ENCODE data around the gene PTPN14. TPM values are rescaled to one million over a fixed set of nuclear protein-coding genes. Genes with fewer than 3 reads are reported as not detected.

Gene PTPN14
- total and polyA plus RNA-seq, 2 experiments from 2014 or later = 18.7 to 70.2 TPM

DNA sequence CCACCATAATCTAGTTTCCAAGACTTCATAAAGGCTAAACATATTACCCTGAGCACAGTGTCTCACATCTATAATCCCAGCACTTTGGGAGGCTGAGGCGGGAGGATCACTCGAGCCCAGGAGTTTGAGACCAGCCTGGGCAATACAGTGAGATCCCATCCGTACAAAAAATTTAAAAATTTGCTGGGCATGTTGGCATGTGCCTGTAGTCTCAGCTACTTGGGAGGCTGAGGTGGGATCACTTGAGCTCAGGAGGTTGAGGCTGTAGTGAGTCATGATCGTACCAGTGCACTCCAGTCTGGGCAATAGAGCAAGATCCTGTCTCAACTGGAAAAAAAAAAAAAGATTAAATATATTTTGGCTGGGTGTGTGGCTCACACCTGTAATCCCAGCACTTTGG is 90.1 kb downstream of the PTPN14 start (continued):
- TF ChIP-seq, protein P1, sequence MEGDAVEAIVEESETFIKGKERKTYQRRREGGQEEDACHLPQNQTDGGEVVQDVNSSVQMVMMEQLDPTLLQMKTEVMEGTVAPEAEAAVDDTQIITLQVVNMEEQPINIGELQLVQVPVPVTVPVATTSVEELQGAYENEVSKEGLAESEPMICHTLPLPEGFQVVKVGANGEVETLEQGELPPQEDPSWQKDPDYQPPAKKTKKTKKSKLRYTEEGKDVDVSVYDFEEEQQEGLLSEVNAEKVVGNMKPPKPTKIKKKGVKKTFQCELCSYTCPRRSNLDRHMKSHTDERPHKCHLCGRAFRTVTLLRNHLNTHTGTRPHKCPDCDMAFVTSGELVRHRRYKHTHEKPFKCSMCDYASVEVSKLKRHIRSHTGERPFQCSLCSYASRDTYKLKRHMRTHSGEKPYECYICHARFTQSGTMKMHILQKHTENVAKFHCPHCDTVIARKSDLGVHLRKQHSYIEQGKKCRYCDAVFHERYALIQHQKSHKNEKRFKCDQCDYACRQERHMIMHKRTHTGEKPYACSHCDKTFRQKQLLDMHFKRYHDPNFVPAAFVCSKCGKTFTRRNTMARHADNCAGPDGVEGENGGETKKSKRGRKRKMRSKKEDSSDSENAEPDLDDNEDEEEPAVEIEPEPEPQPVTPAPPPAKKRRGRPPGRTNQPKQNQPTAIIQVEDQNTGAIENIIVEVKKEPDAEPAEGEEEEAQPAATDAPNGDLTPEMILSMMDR (conservative IDR thresholded peaks at IDR 0.05; ENCODE audit: low read depth in 2 of 2) = no peak
- TF ChIP-seq NANOG (IDR thresholded peaks at IDR 0.05; ENCODE audit: borderline replicate concordance) (no peak), ETS1 (IDR thresholded peaks at IDR 0.05) (no peak)

GRCh38 chr1:214460304-214460916 is 91.0 kb downstream of the PTPN14 start:
- Histone ChIP-seq H3K4me3 (no peak overlapping the region), H2AFZ (no peak overlapping the region), H4K20me1 (replicated peaks; ENCODE audit: insufficient read depth) (no peaks in the 10 kb centered on the region), H3K4me1 (ENCODE audit: insufficient read depth) (peaks cover 27% of the 10 kb centered on the region; the same call in 1 of the 2 replicates), H3K27me3 (ENCODE audit: insufficient read depth) (no peaks in the 10 kb centered on the region), H3K9me2 (ENCODE audit: insufficient read depth) (no peaks in the 10 kb centered on the region), H3K36me3 (ENCODE audit: insufficient read depth) (peaks cover 3% of the 10 kb centered on the region; the same call in 1 of the 2 replicates), H3K79me2 (replicated peaks; ENCODE audit: insufficient read depth) (peaks cover 84% of the 10 kb centered on the region), H3F3A (replicated peaks; ENCODE audit: low read depth) (no peaks in the 10 kb centered on the region), H3K4me2 (peak overlapping the region; percentile 52; the same call in 1 of the 2 replicates), H3K27ac (ENCODE audit: low read depth) (peak overlapping the region; percentile 40; the same call in 1 of the 2 replicates)
- Mint-ChIP-seq H3K27ac (peak overlapping the region; percentile 41), H3K4me3 (no peak overlapping the region), H3K9me3 (no peaks in the 10 kb centered on the region), H3K27me3 (ENCODE audit: insufficient read depth, low read depth, poor library complexity) (no peaks in the 10 kb centered on the region), H3K36me3 (ENCODE audit: low read depth) (peaks cover 3% of the 10 kb centered on the region; the same call in 1 of the 3 replicates), H3K4me1 (peaks cover 34% of the 10 kb centered on the region)
- ATAC-seq (peak; percentile 56), DNase-seq (ENCODE audit: low spot score) (peak; percentile 33)
- TF ChIP-seq ZNF462 (CRISPR knock-in tag; IDR thresholded peaks at IDR 0.05) = no peak
- TF ChIP-seq CREB1 (CRISPR knock-in tag; IDR thresholded peaks at IDR 0.05; ENCODE audit: low read depth) = no peak
- TF ChIP-seq, protein P1 (conservative IDR thresholded peaks at IDR 0.05; ENCODE audit: low read depth in 2 of 2) = no peak
- no peak for TF ChIP-seq EZH2phosphoT487 (IDR thresholded peaks at IDR 0.05; ENCODE audit: unreplicated experiment)
- TF ChIP-seq ZNF114 (CRISPR knock-in tag; IDR thresholded peaks at IDR 0.05) = no peak
- TF ChIP-seq POLR2AphosphoS5 (IDR thresholded peaks at IDR 0.05; ENCODE audit: low read depth) = no peak
- no peak for TF ChIP-seq STAT1 (IDR thresholded peaks at IDR 0.05; ENCODE audit: unreplicated experiment)
- TF ChIP-seq ZNF331 (CRISPR knock-in tag; IDR thresholded peaks at IDR 0.05; ENCODE audit: low read depth) = no peak

Measured in GM23338 (cell line).